HepG2 (cell line): ENCODE measurements around the gene FAM53C. TPM values are rescaled to one million over a fixed set of nuclear protein-coding genes. Genes with fewer than 3 reads are reported as not detected.

Source experiments
- ATAC-seq: fragments of 200-7000 bp; cut with Tn5 transposase; 3 replicates; pipeline ENCODE4 v1.9.1; 2020; ENCODE audit warnings: mild to moderate bottlenecking, moderate library complexity
- BruUV-seq: library from RNA; stranded (reverse); fragments of 400-500 nt; replicated peaks from 2 replicates; lab custom pipeline; 2021; lab: Mats Ljungman, UMichigan
- CTCF ChIA-PET: fragments of 300-600 bp; formaldehyde crosslinking; extraction: SDS; loops from one replicate; lab custom pipeline; 2021; ENCODE audit warnings: low total read pairs, inconsistent platforms, low intra/inter-chr PET ratio; lab: Yijun Ruan, JAX
- POLR2A ChIA-PET: fragments of 350-600 bp; sonication (Branson Sonifier 250); formaldehyde crosslinking; loops from one replicate; lab custom pipeline; 2020; ENCODE audit warnings: antibody characterized with exemption, inconsistent platforms; lab: Yijun Ruan, JAX
- DNase-seq: peaks from one replicate; pipeline ENCODE4 v3.0.0-alpha.2; 2015; ENCODE audit warnings: low spot score
- FAIRE-seq: peaks from 3 replicates; lab custom pipeline; 2011; peaks lifted over from hg19 to GRCh38; lab: Jason Lieb, UNC
- H2AFZ ChIP-seq: one replicate; pipeline ENCODE4 v1.6.1; 2011; ENCODE audit warnings: low read length, inconsistent platforms
- H3K27ac ChIP-seq: fragments of 300-600 bp; 3 replicates; pipeline ENCODE4 v1.8.0; 2011; ENCODE audit warnings: mixed run types, mild to moderate bottlenecking, mixed read lengths, low read length, inconsistent platforms; ENCODE audit not compliant: insufficient read depth; ENCODE audit errors: extremely low read length
- H3K27me3 ChIP-seq, 2 experiments: fragments of 200-600 bp in 1 of 2; 2 replicates in 1 of 2; 3 replicates in 1 of 2; pipeline versions ENCODE4 v1.6.0 to v1.8.0; 2011; ENCODE audit warnings: low read length in 2 of 2, mild to moderate bottlenecking in 2 of 2, moderate library complexity in 2 of 2, inconsistent platforms in 1 of 2; ENCODE audit not compliant: insufficient read depth in 2 of 2, control insufficient read depth in 1 of 2
- H3K36me3 ChIP-seq, 2 experiments: fragments of 200-600 bp in 1 of 2; replicated peaks in 1 of 2; 2 replicates in 1 of 2; 3 replicates in 1 of 2; pipeline versions ENCODE4 v1.5.1 to v1.8.0; 2011; ENCODE audit warnings: low read length in 2 of 2, inconsistent platforms in 1 of 2; ENCODE audit not compliant: insufficient read depth in 2 of 2, control insufficient read depth in 1 of 2
- H3K4me1 ChIP-seq: 2 replicates; pipeline ENCODE4 v1.5.1; 2012; ENCODE audit warnings: low read length, inconsistent platforms; ENCODE audit not compliant: insufficient read depth
- H3K4me2 ChIP-seq: 2 replicates; pipeline ENCODE4 v1.6.0; 2011; ENCODE audit warnings: low read depth, low read length, inconsistent platforms
- H3K4me3 ChIP-seq, 3 experiments: fragments of 200-600 bp in 1 of 3; sonication (generic), shearing (Covaris generic) in 1 of 3; replicated peaks in 1 of 3; 2 replicates each; pipeline ENCODE4 v1.5.1; 2011 to 2016; ENCODE audit warnings: low read length in 3 of 3, inconsistent platforms in 2 of 3, low read depth in 2 of 3, mild to moderate bottlenecking in 2 of 3, control low read depth in 1 of 3, mixed read lengths in 1 of 3; ENCODE audit not compliant: insufficient read depth in 1 of 3
- H3K79me2 ChIP-seq: one replicate; pipeline ENCODE4 v1.6.1; 2011; ENCODE audit warnings: low read length, inconsistent platforms; ENCODE audit not compliant: insufficient read depth
- H3K9ac ChIP-seq: 2 replicates; pipeline ENCODE4 v1.6.0; 2011; ENCODE audit warnings: mild to moderate bottlenecking, low read depth, low read length, inconsistent platforms; ENCODE audit not compliant: insufficient read depth
- H3K9me3 ChIP-seq: 2 replicates; pipeline ENCODE4 v1.5.1; 2012; ENCODE audit warnings: mild to moderate bottlenecking, low read length
- H4K20me1 ChIP-seq: 2 replicates; pipeline ENCODE4 v1.6.0; 2011; ENCODE audit warnings: inconsistent platforms, mild to moderate bottlenecking, low read length, moderate library complexity; ENCODE audit not compliant: insufficient read depth
- HOXA5 ChIP-seq: sonication (generic); formaldehyde crosslinking; IDR thresholded peaks from 2 replicates; pipeline ENCODE4 v1.4.0; 2020; ENCODE audit warnings: missing genetic modification reagents
- HOXA9 ChIP-seq: sonication (generic); formaldehyde crosslinking; IDR thresholded peaks from 2 replicates; pipeline ENCODE4 v1.8.1; 2022; ENCODE audit warnings: missing genetic modification reagents, mild to moderate bottlenecking, moderate library complexity, borderline replicate concordance
- MBNL3 ChIP-seq: fragments of 250-450 bp; sonication (Bioruptor Pico); conservative IDR thresholded peaks from 2 replicates; pipeline ENCODE4 v1.8.0; 2022; ENCODE audit warnings: mild to moderate bottlenecking, inconsistent platforms
- NFRKB ChIP-seq: fragments of 450-650 bp; IDR thresholded peaks from 2 replicates; pipeline ENCODE4 v1.6.1; 2017
- REL ChIP-seq: sonication (generic); formaldehyde crosslinking; conservative IDR thresholded peaks from 2 replicates; pipeline ENCODE4 v1.8.0; 2022; ENCODE audit warnings: mild to moderate bottlenecking, missing genetic modification reagents, moderate library complexity
- SOX6 ChIP-seq, 2 experiments: fragments of 450-650 bp in 1 of 2; sonication (generic) in 1 of 2; formaldehyde crosslinking in 1 of 2; IDR thresholded peaks; 2 replicates each; pipeline versions ENCODE4 v1.4.0 to v1.6.1; 2017 to 2020; ENCODE audit warnings: antibody characterized with exemption in 1 of 2, mild to moderate bottlenecking in 1 of 2, missing genetic modification reagents in 1 of 2
- SRF ChIP-seq: IDR thresholded peaks from 2 replicates; pipeline ENCODE4 v1.6.1; 2011; ENCODE audit warnings: mild to moderate bottlenecking, low read depth, low read length, moderate library complexity
- ZMYM3 ChIP-seq: sonication (generic); formaldehyde crosslinking; IDR thresholded peaks from 2 replicates; pipeline ENCODE4 v1.5.1; 2020; ENCODE audit warnings: mild to moderate bottlenecking, missing genetic modification reagents
- ZNF256 ChIP-seq: sonication (generic); formaldehyde crosslinking; conservative IDR thresholded peaks from 2 replicates; pipeline ENCODE4 v1.4.0; 2020; ENCODE audit warnings: missing genetic modification reagents
- ZNF30 ChIP-seq: sonication (generic); formaldehyde crosslinking; IDR thresholded peaks from 2 replicates; pipeline ENCODE4 v1.5.0; 2020; ENCODE audit warnings: mild to moderate bottlenecking, missing genetic modification reagents
- ZNF383 ChIP-seq: sonication (generic); formaldehyde crosslinking; IDR thresholded peaks from 2 replicates; pipeline ENCODE4 v1.4.0; 2020; ENCODE audit warnings: missing genetic modification reagents, mild to moderate bottlenecking, borderline replicate concordance
- ZNF605 ChIP-seq: sonication (generic); formaldehyde crosslinking; IDR thresholded peaks from 2 replicates; pipeline ENCODE4 v1.8.0; 2022; ENCODE audit warnings: mild to moderate bottlenecking, missing genetic modification reagents
- ZSCAN12 ChIP-seq: sonication (generic); formaldehyde crosslinking; IDR thresholded peaks from 2 replicates; pipeline ENCODE4 v1.9.0; 2021; ENCODE audit warnings: mild to moderate bottlenecking, missing genetic modification reagents
- WGBS: methylation state at CpG from one replicate; pipeline ENCODE4 v1.1.6; 2017; ENCODE audit warnings: low lambda C conversion rate; 5-methylcytosine and 5-hydroxymethylcytosine counted together
- in situ Hi-C: cut with HindIII; loops from 2 replicates; pipeline ENCODE4 v1.10.0; 2017; ENCODE audit warnings: low pct_unique_long_range_greater_than_20kb; ENCODE audit not compliant: extremely low pct_ligation_motif_present
- intact Hi-C: fragments of 100-400 bp; cut with micrococcal nuclease; formaldehyde crosslinking; loops from one replicate; pipeline ENCODE4 v1.10.0; 2022; ENCODE audit not compliant: unreplicated experiment
- polyA plus RNA-seq, 8 experiments: library from polyadenylated mRNA; depleted of rRNA in 3 of 8; stranded (reverse) in 7 of 8; unstranded in 1 of 8; fragments of >200 nt; fragmentation: Illumina TruSeq in 4 of 8; extraction: Trizol in 4 of 8; gene quantifications; 2 replicates each; pipeline versions ENCODE4 v1.2.1 to v1.2.3, GENCODE V29; 2011 to 2016; ENCODE audit warnings: low read depth in 4 of 8, missing spikeins in 1 of 8, mixed read lengths in 1 of 8; ENCODE audit not compliant: insufficient read depth in 1 of 8
- total RNA-seq, 5 experiments: library from RNA; depleted of rRNA; stranded (reverse); fragments of >200 nt; fragmentation: Illumina TruSeq; extraction: Trizol; gene quantifications; 2 replicates each; pipeline ENCODE4 v1.2.3, GENCODE V29; 2016; ENCODE audit warnings: low read depth in 1 of 5
- TF ChIP-seq, protein P1 (sequence below): fragments of 450-650 bp; IDR thresholded peaks from 2 replicates; pipeline ENCODE4 v1.6.1; 2017
- TF ChIP-seq, protein P2 (sequence below): sonication (generic); formaldehyde crosslinking; IDR thresholded peaks from 2 replicates; pipeline ENCODE4 v1.8.0; 2022; ENCODE audit warnings: mild to moderate bottlenecking, missing genetic modification reagents, moderate library complexity
- TF ChIP-seq, protein P3 (sequence below), 2 experiments: sonication (generic) in 1 of 2; formaldehyde crosslinking in 1 of 2; IDR thresholded peaks; 2 replicates each; pipeline versions ENCODE4 v1.4.0 to v1.6.1; 2016 to 2020; ENCODE audit warnings: borderline replicate concordance in 1 of 2, low read depth in 1 of 2, mild to moderate bottlenecking in 1 of 2, missing genetic modification reagents in 1 of 2
- TF ChIP-seq, protein P4 (sequence below): sonication (generic); IDR thresholded peaks from 2 replicates; pipeline ENCODE4 v1.6.1; 2016; ENCODE audit warnings: low read depth, borderline replicate concordance

FAM53C gene
- total and polyA plus RNA-seq, 2 of the 13 experiments (the other 11 are each of a cell fraction or from before 2014, with no cell fraction given) = 26.9 to 30.1 TPM

DNA sequence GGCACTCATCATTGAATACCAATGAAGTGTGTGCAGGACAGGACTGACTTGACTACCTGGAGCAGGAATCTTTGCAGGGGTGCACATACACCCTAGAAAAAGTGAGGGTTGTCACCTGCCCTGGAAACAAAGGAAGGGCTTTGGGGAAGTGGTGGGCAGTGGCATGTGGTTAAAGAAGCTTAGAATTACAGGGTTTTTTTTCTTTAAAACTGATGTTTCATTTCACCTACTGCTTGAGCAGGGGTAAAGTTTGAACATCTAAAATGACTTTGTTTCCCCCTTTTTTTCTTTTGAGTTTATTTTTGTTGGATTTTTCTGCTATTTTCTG lies 12.5 kb downstream of the FAM53C start (continued):
- TF ChIP-seq, protein P1, sequence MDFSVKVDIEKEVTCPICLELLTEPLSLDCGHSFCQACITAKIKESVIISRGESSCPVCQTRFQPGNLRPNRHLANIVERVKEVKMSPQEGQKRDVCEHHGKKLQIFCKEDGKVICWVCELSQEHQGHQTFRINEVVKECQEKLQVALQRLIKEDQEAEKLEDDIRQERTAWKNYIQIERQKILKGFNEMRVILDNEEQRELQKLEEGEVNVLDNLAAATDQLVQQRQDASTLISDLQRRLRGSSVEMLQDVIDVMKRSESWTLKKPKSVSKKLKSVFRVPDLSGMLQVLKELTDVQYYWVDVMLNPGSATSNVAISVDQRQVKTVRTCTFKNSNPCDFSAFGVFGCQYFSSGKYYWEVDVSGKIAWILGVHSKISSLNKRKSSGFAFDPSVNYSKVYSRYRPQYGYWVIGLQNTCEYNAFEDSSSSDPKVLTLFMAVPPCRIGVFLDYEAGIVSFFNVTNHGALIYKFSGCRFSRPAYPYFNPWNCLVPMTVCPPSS = no peak
- TF ChIP-seq, protein P2, sequence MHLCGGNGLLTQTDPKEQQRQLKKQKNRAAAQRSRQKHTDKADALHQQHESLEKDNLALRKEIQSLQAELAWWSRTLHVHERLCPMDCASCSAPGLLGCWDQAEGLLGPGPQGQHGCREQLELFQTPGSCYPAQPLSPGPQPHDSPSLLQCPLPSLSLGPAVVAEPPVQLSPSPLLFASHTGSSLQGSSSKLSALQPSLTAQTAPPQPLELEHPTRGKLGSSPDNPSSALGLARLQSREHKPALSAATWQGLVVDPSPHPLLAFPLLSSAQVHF (CRISPR knock-in tag) = no peak
- TF ChIP-seq HOXA5 (no peak), SRF (no peak), NFRKB (no peak), HOXA9 (CRISPR knock-in tag) (no peak), ZSCAN12 (CRISPR knock-in tag) (no peak)

DNA sequence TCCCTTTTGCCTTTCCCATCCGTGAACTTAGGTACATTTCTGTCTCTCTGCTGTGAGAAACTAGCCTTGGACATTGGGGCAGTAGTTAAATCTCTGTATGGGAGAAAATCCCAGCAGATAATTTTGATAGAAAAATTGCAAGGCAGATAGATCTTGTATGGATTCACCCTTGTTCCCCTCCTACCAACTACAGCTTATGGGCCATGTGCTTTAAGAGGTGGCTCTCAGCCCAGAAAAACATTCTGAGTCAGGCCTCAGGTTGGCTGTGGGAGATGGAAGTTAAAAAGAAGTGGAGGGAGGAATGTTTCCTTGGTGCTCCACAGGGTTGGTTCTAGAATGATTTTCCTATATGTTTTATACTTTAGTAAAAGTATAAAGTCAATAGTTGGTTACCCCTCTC lies 13.0 kb downstream of the FAM53C start:
- intact Hi-C loops = loop anchor here (5.0 kb wide), 1 partner anchor 174 kb away; the partner anchor contains the start of genes BRD8 and KIF20A
- Histone ChIP-seq H3K4me2 (no peak overlapping the region), H4K20me1 (peaks cover 23% of the 10 kb centered on the region), H3K9me3 (no peaks in the 10 kb centered on the region), H3K27ac (no peak overlapping the region), H3K4me3 (no peak overlapping the region), H3K4me1 (peaks cover 20% of the 10 kb centered on the region), H3K27me3 (no peaks in the 10 kb centered on the region; a peak in 1 of 5 replicates), H2AFZ (no peak overlapping the region), H3K36me3 (peaks cover 5 to 21% of the 10 kb centered on the region in 2 experiments; a peak in 4 of 5 replicates), H3K9ac (no peak overlapping the region), H3K79me2 (peaks cover 31% of the 10 kb centered on the region)
- no TSS peak for BruUV-seq
- CTCF ChIA-PET = interaction anchor here (3.2 kb wide), 1 partner anchor 13 kb away, joined by 14 read pairs; the partner anchor contains the start of gene FAM53C
- in situ Hi-C loops = no loop called here
- FAIRE-seq (no peak), DNase-seq (no peak), ATAC-seq (no peak)
- WGBS = 96% methylated on average over 1 of the region's 1 CpG
- POLR2A ChIA-PET = interaction anchor here (2.9 to 6.2 kb wide), 2 partner anchors 11 to 19 kb away, joined by 15 to 111 read pairs; partner anchors contain the start of genes CDC25C and FAM53C
- TF ChIP-seq SOX6 (IDR thresholded peaks at IDR 0.05) (no peak), SOX6 (CRISPR knock-in tag; IDR thresholded peaks at IDR 0.05) (no peak), ZNF383 (CRISPR knock-in tag) (no peak), ZNF256 (no peak), REL (CRISPR knock-in tag) (no peak), ZNF605 (CRISPR knock-in tag) (no peak), ZNF30 (CRISPR knock-in tag) (no peak), ZMYM3 (CRISPR knock-in tag) (no peak), MBNL3 (CRISPR knock-in tag) (no peak)
- TF ChIP-seq, protein P3, sequence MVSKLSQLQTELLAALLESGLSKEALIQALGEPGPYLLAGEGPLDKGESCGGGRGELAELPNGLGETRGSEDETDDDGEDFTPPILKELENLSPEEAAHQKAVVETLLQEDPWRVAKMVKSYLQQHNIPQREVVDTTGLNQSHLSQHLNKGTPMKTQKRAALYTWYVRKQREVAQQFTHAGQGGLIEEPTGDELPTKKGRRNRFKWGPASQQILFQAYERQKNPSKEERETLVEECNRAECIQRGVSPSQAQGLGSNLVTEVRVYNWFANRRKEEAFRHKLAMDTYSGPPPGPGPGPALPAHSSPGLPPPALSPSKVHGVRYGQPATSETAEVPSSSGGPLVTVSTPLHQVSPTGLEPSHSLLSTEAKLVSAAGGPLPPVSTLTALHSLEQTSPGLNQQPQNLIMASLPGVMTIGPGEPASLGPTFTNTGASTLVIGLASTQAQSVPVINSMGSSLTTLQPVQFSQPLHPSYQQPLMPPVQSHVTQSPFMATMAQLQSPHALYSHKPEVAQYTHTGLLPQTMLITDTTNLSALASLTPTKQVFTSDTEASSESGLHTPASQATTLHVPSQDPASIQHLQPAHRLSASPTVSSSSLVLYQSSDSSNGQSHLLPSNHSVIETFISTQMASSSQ (IDR thresholded peaks at IDR 0.05; ENCODE audit: low read depth) = no peak
- TF ChIP-seq, protein P3 (CRISPR knock-in tag; IDR thresholded peaks at IDR 0.05; ENCODE audit: borderline replicate concordance) = no peak
- TF ChIP-seq, protein P4, sequence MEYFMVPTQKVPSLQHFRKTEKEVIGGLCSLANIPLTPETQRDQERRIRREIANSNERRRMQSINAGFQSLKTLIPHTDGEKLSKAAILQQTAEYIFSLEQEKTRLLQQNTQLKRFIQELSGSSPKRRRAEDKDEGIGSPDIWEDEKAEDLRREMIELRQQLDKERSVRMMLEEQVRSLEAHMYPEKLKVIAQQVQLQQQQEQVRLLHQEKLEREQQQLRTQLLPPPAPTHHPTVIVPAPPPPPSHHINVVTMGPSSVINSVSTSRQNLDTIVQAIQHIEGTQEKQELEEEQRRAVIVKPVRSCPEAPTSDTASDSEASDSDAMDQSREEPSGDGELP = no peak
